ENCODE data around the gene PALLD.

Gene PALLD

DNA sequence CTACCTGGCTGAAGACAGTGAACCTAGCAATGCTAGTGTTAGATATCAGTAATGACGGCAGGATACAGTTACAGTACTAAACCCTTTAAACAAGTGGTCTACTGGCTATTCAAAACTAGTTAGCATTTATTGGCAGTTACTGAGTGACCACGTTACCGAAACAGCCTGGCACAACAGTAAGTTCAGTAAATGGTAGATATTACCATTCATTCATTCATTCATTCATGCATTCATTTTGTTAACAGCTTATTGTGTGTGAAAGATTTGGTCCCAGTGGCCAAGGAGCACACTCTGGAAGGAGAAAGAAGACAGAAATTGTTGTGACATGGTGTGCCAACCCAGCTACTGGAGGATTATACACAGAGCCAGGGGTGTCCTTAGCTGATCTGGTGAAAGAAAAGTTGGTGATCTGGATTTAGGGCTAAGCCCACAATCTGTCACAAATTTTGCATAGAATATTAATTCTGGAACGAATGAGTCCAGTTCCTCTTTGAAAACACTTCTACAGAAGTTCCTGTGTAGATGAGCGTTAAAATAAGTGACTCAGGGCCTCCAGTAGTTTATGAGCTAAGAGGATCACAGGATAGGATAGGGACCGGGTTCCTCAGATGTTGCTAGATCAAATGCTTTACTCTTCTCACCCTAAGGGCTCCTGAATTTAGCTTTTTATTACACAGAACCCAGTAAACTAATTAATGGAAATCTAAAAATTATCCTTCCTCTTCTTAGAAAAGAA is 334.1 kb downstream of the PALLD start:
- no peak for DNase-seq (ENCODE audit: low read depth in 2 of 2)

DNA sequence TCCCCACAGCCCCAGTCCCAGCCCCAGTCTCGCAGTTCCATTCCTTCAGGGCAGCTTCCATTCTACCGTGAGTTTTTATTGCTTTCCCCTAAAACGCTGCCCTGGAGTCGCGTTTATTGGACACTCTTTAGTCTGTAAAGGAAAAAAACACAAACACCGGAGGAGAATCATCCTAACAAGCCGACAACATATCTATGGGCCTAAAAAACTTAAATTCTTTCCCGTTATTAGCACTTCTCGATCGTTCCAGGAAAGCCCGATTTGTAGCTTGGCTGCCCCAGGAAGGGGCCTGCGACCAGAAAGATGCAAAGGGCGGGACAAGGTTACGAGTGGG is 334.7 kb downstream of the PALLD start:
- no peak for DNase-seq (ENCODE audit: low read depth in 2 of 2)

DNA sequence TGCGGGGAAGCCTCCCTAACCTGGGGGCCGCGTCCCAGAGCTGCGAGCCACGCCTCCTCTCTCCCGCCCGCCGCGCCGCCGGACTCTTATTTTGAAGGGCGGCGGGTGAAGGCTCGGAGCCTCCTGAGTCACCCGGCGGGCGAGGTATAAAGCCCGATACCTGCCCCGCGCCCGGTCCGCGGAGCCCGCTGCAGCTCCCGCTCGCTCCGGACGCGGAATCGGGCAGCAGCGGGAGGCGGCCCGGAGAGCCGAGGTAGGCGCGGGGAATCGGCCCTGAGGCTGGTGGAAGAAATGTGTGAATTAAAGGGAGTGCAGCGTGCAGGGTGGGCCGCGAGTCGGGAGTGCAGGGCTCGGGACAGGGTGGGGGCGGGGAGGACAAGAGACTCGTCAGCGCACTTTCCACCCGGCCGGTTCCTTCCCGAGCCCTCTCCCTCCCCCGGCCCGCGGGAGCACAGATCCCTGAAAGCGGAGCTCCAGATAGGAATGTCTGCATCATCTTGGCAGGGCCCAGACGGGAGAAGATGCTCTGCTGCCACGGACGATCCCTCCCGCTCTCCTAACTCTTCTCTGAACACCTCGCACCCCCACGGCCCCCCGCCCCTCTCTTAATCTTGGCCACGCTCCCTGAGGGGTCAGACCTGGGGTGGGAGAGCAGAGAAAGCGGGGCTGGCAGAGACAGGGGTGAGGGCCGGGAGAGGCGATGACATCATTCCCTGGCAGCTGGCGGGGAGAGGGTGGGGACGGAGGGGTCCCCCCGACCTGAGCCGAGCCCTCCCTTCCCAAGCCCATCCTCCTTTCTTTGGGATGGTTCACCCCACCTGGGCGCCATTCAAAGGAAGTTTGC is 335.3 kb downstream of the PALLD start:
- DNase-seq (ENCODE audit: low read depth in 2 of 2), result peak; percentile 6 to 24

DNA sequence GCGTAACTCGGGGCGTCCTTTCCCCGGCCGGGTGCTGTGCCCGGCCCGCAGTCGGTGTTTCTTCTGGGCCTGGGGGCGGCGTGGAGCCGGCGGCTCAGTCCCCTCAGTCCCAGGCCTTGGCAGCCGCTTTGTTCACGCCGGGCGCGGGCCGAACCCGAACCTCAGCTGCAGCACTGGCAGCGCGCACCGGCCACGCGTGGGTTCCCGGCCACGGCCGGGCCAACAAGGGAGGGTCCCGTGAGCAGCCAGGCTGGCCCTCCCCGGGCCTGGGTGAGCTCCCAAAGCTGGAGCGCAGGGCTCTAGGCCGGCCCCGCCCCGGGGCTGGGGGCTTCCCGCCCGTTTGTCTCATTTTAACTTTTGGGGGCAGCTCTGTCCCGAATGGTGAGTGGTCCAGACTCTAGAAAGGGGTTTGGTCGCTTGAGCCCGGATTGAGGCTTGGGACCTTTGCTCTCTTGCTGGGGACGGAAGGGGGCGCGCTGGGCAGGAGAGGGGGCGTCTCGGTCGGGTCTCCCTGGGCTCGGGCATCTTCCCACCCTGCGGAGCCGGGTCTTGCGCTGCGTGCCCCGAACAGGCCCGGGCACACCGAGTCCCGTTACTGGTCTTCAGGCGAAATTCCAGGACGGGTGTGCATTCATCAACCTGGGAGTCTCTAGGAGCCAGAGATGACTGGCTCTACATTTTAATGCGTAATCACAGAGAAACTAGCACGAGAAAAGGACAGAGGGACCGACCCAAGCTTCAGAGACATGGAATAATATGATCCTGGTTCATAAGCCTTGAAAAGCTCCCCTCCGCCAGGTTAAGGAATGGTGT is 336.1 kb downstream of the PALLD start:
- no peak for DNase-seq (ENCODE audit: low read depth in 2 of 2)

DNA sequence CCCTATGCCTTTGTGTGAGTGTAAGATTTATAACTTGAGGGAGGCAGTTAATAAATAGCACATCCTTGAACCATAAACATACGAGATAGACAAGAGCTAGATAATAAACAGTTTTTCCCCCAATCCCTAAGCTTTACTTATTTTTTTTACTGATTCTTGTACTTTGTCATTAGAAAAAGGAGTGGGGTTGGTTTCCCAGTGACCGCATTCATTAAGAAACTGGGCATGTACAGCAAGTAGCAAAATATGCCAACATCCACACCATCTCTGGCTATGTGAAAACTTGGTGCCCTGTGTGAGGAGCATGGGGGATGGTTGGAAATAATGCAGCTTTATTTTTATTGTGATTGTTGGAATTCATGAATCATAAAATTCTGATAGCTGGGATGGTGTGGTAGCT is 337.0 kb downstream of the PALLD start:
- no peak for DNase-seq (ENCODE audit: low read depth in 2 of 2)

DNA sequence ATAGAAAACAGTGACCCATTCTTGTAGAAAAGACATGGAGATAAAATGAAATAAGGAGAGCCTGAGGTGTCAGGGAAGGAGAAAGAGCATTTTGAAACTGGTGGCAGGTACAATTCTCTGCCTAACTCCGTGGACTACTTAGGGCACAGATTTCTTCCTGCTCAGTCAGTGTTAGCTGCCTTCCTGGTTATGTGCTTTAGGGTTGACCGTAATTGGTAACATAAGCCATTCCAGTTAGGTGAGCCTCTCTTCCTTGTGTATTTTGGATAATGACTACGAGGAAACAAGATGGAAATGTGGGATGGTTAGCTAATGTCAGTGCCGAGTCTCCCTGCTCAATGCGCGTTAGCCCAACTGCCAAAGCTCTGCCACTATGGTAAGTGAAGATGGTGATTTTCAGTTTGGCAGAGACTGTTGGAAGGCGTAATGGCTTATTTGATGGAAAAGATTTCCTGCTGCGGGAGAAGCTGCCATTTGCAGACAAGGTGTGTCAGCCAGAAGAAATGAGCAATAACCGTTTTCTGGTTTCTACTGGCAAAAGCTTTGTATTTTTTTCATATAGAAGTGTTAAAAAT is 339.1 kb downstream of the PALLD start:
- no peak for DNase-seq (ENCODE audit: low read depth in 2 of 2)

DNA sequence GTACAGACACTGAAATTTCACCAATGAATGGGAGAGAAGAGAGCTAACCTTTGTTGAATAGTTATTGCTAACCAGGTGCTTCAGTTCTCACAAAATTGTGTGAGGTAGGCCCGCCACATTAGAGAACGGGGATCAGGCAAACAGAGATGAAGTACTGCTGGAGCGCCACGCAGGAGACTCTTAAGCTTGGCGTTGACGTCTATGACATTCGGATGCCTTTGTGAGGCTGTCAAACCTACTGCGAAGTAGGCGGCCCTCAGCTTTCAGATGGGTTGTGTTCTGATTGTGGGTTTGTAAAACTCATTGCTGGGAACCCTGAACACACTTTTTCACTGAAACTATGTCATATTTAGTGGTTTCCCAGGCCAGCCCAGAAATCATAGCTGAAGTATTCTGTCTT is 339.6 kb downstream of the PALLD start:
- no peak for DNase-seq (ENCODE audit: low read depth in 2 of 2)

DNA sequence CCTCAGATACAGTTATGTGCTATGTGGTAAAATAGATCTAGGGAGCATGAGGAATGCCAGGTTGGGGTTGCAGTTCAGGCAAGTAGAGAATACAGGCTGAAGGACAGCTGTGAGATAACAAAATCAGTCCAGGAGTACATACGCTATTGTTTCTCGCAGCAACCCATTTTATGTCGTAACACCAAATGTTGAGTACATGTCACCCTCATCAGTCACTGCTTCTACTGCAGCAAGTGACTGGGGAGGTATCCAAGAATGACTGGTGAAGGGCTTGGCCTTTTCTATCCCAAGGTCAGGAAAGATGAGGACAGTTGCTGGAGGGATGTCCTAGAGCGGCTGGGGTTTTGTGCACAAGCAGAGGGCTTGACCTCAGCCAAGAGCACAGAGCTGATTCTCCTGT is 341.1 kb downstream of the PALLD start:
- no peak for DNase-seq (ENCODE audit: low read depth in 2 of 2)

DNA sequence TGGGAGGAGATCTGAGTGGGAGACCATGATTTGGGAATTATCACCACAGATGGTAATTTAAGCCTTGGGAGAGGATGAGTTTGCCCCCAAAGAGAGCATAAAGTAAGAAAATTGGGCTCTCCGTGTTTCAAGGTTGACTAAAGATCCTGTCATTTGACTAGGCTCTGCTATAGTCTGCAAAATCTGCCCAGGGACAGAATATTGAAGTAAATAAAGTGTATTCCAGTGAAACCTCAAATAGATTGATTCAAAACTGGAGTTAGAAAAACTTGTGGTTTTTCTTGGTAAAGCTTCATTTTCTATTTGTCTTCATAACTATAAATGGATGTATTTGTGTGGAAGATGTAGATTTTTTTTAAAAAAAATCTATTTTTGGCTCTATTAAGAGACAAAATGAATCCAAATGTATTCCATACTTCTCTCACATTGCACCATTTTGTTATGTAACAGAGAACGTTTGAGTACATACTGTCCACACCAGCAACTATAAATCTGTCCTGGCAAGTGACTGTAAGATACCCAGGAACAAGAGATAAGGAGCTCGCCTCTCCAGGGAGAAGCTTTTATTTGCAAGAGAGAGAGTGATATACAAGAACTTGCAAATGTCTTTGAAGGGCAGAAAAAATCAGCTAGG is 343.0 kb downstream of the PALLD start:
- no peak for DNase-seq (ENCODE audit: low read depth in 2 of 2)

DNA sequence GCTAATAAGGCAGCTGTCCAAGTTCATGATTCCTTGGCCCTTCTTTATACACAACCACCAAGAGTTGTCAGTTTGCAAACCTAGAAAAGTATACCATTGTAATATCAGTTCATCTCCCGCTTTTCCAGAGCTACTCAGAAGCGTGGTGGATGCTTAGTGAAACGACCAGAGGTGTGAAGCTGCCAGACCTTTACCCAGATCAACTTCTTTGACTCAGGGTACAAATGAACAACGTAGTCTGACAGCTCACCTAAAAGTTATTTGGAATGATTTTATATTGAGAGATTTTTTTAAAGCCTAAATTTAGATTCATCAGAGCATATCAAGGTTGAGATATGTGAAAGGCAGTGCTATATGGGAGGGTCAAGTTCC is 343.5 kb downstream of the PALLD start:
- no peak for DNase-seq (ENCODE audit: low read depth in 2 of 2)

DNA sequence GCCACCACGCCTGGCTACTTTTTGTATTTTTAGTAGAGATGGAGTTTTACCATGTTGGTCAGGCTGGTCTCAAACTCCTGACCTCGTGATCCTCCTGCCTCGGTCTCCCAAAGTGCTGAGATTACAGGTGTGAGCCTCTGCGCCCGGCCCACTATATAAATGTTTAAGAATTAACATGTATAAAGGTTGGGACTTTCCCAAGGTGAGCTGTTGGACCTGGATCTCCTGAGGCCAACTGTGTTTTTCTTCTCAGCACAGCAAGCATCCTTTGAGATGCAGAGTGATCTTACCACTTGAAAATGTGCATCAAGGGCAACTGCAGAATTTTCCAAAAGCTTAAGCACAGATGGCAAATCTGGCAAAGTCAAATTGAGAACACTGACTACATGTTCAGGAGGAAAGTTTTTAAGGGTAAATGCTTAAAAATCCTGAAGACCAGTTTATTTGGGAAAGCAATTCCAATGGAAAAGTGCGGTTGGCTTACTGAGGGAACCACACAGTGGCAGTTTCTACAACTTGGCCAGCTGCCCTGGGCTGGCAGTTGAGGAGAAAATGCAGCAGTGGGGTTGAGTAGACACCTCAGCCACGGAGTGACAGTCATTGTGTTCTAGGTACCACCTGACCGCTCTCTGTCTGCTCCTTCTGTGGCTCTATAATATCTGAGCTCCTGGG is 344.3 kb downstream of the PALLD start:
- no peak for DNase-seq (ENCODE audit: low read depth in 2 of 2)

DNA sequence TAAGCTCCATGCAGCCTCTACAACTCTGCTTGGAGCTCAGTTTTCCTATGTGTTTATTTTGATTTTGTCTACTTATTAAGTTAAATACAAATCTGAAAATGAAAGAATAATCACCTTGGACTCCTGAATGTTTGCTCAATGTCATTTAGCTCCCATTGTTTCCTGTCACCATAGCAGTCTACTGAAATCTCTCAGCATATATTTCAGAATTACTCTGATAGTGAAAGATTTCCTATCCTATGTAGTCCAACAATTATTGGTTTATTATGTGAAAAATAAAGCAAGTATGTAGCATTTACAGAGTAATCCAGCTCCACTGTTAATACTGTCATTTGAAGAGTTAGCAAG is 344.8 kb downstream of the PALLD start:
- DNase-seq (ENCODE audit: low read depth in 2 of 2), result no peak

DNA sequence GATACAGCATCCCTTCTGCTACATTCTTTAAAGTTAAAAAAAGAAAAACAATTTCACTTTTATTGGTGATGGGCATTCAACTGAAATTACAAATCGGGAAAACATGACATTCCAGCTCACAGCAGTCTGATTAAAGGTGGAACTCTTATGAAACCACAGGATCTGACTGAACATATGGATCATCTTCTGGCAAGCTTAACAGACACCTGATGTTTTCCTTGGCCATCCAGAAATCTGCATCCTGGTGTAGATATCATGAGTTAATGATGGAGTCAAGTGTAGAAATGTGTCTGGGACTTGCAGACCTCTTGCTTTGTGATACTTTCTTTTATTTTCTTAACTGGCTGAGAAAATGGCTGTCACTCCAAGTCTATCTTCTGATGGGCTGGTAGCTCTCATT is 345.3 kb downstream of the PALLD start:
- no peak for DNase-seq (ENCODE audit: low read depth in 2 of 2)

DNA sequence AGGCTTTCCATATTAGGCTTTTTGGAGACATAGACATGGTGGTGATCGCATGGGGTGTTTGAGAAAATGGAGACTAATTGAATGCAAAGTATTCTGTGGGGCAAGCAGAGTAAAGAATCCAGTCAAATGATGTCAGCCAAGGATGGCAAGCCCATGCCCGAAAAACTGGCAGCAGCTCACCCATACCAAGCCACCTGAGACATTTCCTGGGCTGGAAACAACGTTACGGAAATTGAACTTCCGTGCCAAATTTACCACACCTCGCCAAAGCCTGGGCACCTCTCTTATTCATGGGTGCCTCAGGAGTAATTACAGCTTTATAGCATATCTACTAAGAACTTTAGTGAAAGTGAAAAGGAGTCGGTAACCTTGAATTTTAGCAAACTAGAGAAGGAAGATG is 346.8 kb downstream of the PALLD start:
- no peak for DNase-seq (ENCODE audit: low read depth in 2 of 2)

DNA sequence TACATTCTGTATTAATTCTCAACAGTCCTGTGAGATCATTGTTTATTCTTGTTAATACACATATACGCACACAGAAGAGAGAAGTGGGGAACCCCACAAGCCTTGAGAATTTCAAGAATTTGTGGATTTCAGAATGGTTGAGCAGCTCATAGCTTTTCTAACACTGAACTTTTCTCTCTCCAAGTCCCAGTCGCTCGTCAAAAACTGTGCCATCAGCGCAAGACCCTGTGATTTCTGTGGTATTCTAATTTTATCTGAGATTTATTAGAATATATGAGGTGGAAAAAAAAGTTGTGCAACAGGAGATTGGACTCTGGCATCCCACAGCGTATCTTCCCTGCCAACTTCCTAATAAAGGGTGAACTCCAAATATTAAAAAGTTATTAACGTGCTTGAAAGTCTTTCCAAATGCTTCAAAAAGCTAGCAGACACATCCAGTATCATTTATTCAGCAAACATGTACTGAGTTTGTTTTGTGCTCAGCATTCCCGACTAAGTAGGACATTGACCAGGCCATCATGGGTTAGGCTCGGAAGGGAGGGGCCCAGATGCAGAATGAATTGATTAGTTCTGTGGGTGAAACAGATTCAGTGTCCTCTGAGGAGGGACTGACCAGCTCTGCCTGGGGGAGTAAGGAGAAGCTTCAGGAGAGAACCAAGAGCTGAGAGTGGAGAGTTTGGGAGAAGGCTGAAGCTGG is 347.6 kb downstream of the PALLD start:
- DNase-seq (ENCODE audit: low read depth in 2 of 2), result no peak

DNA sequence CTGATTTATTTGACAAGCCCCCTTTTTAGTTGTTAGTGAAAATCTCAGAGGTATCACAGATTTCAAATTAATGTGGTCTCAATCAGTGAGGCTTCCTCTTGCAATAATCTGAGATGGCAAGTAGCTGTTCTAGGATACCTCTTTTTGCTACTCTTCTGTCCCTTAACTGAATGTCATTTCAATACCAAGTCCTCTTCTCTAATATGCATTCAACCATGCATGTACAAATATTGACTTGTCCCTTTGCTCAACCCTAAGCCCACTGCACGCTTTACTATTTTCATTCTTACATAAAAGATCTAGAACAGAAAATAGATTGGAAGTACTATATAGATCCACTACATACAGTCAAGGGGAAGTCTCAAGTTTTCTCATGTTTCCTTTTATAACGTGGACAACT is 349.0 kb downstream of the PALLD start:
- no peak for DNase-seq (ENCODE audit: low read depth in 2 of 2)

DNA sequence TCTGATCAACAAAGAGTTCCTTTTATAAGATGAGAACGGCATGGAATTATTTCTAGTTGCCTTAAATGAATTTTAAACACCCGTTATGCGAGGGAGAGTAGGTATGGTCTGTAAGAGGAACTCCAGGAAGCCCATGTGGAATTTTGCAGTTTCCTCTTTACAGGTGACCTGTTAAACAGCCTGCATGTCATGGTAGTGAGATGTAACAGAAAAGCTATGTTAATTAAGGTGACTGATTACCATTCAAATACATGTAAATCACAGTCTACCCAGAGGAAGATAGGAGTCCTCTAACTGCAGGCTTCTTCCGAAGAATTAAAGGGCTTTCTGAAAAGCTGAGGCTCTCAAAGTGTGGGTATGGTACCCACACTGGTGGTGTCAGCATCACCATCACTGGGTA is 349.6 kb downstream of the PALLD start:
- no peak for DNase-seq (ENCODE audit: low read depth in 2 of 2)

DNA sequence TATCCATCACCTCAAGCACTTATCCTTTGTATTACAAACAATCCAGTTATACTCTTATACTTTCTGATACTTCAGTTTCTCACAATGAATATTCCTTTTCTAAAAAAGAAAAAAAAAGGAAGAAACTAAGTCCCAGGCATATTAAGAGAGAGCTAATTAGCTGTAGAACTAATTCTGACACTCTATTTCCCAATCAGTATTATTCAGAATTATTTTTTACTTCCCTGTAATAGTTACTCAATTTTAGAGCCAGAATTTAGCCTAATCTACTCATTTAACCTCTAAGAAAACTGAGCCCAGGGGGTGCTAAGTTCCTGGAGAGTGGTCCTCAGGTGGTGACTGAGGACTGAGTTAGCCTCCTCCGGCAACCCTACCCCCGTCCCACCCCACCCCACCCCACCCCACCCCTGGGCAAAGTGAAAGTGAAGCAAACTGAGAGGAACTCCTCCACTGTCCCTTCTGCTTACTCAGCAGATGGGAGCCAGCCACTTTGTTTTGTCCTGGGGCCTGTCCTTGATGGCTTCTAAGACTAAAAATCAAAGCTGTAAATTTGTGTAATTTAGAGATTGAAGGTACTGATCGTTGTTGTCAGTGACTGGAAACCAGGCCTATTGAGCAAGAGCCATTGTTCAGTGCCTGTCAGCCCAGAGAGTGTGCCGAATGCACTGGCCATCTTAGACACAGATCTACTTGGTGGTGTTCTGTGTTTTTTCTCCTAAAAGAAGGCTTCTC is 351.1 kb downstream of the PALLD start:
- no peak for DNase-seq (ENCODE audit: low read depth in 2 of 2)

DNA sequence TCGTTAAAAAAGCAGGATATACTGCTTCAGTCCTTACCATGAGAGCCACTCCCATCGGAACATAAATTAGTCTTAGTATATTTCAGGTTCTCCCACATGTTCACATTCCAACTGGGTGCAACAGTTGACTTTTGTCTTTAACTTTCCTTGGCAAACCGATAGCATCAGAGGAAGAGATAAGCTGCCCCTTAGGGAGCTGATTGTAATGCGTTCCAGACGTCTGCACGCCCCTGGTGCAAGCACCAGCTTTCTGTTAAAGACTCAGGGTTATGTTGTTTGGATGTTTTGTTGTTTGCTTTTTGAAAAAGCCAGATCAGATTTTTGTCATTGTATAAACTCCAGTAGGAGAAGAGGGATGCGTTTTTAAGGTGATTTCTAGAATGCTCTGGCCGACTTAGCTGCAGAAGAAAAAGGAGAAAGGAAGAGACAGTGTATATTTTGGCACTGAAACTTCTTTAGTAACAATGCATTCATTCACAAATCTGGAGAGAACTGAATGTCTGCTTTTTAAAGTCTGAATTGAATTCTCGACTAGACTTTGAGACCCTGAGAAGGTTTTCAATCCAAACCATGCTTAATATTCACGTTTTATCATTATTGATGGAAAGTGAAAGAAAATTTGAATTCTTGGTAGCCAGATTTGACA is 352.3 kb downstream of the PALLD start:
- no peak for DNase-seq (ENCODE audit: low read depth in 2 of 2)

DNA sequence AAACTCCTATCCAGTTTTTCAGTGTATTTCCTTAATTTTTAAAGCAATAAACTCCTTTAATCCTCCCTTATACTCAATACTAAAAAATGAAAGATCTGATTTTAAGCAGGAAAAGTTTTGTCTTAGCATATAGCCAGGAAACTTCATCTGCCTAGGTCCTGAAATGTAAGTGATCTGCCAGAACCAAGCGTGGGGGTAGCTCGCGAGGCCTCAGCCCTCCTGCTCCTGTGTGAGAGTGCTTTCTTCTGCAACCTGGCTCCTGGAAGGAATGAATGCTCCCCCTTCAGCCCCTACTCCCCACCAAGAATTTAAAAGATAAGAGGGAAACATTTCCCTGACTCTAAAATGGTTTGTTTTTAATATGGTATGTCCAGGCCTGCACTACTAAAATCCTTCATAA is 353.1 kb downstream of the PALLD start:
- no peak for DNase-seq (ENCODE audit: low read depth in 2 of 2)
